Heart left ventricle (tissue), 13 donors: ENCODE data around the gene OSBPL9.
"Not testable (repeated sequence)": the region's sequence is repeated elsewhere in the genome, so short reads cannot be mapped to it uniquely, and the experiment has no call there.

Source experiments
- POLR2A ChIP-seq, 2 donors: fragments of 450-650 bp; IDR thresholded peaks; one replicate each; pipeline ENCODE4 v1.6.1; 2017; ENCODE audit warnings: antibody characterized with exemption in 2 of 2, mild to moderate bottlenecking in 2 of 2, moderate library complexity in 2 of 2
- TF ChIP-seq, protein P1 (sequence below), 12 donors: fragments of 200-600 bp; sonication (generic) in 4 of 12; IDR thresholded peaks; one replicate each; pipeline versions ENCODE4 v1.5.0 to v1.8.0; 2018 to 2022; ENCODE audit warnings: antibody characterized with exemption in 12 of 12, mild to moderate bottlenecking in 5 of 12
- donor health status: ischemic (EF 13 %, LVEDD 7.1; RV severe dilation, severe dysfunction).
- donor health status: DM: no; HTN: yes; CAD: no.
- donor health status: DM: no; HTN: no; CAD: no.
- donor health status: ischemic (EF 25% LVEDD 6.9; RV normal size, moderate dysfunction).
- donor health status: ischemic (EF 25% LVEDD 5.7; RV mildly dilated, moderate dysfunction).
- donor health status: ischemic (EF 35%, LVEDD 5.7; RV mildly dilated, moderate dysfunction).
- donor health status: nonischemic (EF 11% LVEDD 7.7; RV severe dilation, severe dysfunction).
- donor health status: DM: yes; HTN: yes; CAD: no.
- donor health status: PGD.
- donor health status: ischemic (EF 29% LVEDD 5.4; RV normal size, mild dysfunction).
- donor health status: nonischemic (EF 23%, LVEDD 6.1; RV moderate dilation, normal function).

DNA sequence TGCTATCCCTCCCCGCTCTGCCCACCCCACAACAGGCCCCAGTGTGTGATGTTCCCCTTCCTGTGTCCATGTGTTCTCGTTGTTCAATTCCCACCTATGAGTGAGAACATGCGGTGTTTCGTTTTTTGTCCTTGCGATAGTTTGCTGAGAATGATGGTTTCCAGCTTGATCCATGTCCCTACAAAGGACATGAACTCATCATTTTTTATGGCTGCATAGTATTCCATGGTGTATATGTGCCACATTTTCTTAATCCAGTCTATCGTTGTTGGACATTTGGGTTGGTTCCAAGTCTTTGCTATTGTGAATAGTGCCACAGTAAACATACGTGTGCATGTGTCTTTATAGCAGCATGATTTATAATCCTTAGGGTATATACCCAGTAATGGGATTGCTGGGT is 84.9 kb downstream of the OSBPL9 start:
- TF ChIP-seq, protein P1, sequence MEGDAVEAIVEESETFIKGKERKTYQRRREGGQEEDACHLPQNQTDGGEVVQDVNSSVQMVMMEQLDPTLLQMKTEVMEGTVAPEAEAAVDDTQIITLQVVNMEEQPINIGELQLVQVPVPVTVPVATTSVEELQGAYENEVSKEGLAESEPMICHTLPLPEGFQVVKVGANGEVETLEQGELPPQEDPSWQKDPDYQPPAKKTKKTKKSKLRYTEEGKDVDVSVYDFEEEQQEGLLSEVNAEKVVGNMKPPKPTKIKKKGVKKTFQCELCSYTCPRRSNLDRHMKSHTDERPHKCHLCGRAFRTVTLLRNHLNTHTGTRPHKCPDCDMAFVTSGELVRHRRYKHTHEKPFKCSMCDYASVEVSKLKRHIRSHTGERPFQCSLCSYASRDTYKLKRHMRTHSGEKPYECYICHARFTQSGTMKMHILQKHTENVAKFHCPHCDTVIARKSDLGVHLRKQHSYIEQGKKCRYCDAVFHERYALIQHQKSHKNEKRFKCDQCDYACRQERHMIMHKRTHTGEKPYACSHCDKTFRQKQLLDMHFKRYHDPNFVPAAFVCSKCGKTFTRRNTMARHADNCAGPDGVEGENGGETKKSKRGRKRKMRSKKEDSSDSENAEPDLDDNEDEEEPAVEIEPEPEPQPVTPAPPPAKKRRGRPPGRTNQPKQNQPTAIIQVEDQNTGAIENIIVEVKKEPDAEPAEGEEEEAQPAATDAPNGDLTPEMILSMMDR (IDR thresholded peaks at IDR 0.05) = not testable (repeated sequence)
- TF ChIP-seq POLR2A (IDR thresholded peaks at IDR 0.05) = not testable (repeated sequence)
